SK-N-SH treated with all-trans-retinoic acid at 6 μM for 48 hours (cell line): Measurements from ENCODE around the gene KLHDC4.

Experiments used
- ARNTL ChIP-seq: fragments of 450-650 bp; formaldehyde crosslinking; IDR thresholded peaks from 2 replicates; pipeline ENCODE4 v1.5.0; 2020; ENCODE audit warnings: low read depth, mild to moderate bottlenecking, moderate library complexity, borderline replicate concordance
- CREB5 ChIP-seq: fragments of 250-450 bp; sonication (Bioruptor Pico); IDR thresholded peaks from 2 replicates; pipeline ENCODE4 v1.5.1; 2020; ENCODE audit warnings: low read depth, mild to moderate bottlenecking, moderate library complexity
- CSDC2 ChIP-seq: fragments of 250-450 bp; sonication (Bioruptor Pico); IDR thresholded peaks from 2 replicates; pipeline ENCODE4 v1.5.0; 2020; ENCODE audit warnings: mild to moderate bottlenecking, moderate library complexity
- ISL1 ChIP-seq: fragments of 250-450 bp; sonication (Bioruptor Pico); IDR thresholded peaks from 2 replicates; pipeline ENCODE4 v2.1.2; 2022; ENCODE audit warnings: mild to moderate bottlenecking, moderate library complexity
- OSR1 ChIP-seq: fragments of 250-450 bp; sonication (Bioruptor Pico); IDR thresholded peaks from 2 replicates; pipeline ENCODE4 v1.8.0; 2022; ENCODE audit warnings: moderate library complexity, mild to moderate bottlenecking, inconsistent platforms
- PATZ1 ChIP-seq: fragments of 250-450 bp; sonication (Bioruptor Pico); IDR thresholded peaks from 2 replicates; pipeline ENCODE4 v1.8.0; 2020; ENCODE audit warnings: mild to moderate bottlenecking, moderate library complexity, borderline replicate concordance
- POU6F1 ChIP-seq: fragments of 250-450 bp; sonication (Bioruptor Pico); IDR thresholded peaks from 2 replicates; pipeline ENCODE4 v1.8.0; 2021; ENCODE audit warnings: low read depth, mild to moderate bottlenecking, moderate library complexity, borderline replicate concordance
- PPARA ChIP-seq: fragments of 250-450 bp; sonication (Bioruptor Pico); IDR thresholded peaks from 2 replicates; pipeline ENCODE4 v1.5.0; 2020; ENCODE audit warnings: mild to moderate bottlenecking, borderline replicate concordance
- SNAI2 ChIP-seq: fragments of 250-450 bp; sonication (Bioruptor Pico); IDR thresholded peaks from 2 replicates; pipeline ENCODE4 v1.5.0; 2020; ENCODE audit warnings: mild to moderate bottlenecking, moderate library complexity
- TCF4 ChIP-seq: fragments of 250-450 bp; sonication (Bioruptor Pico); IDR thresholded peaks from 2 replicates; pipeline ENCODE4 v1.8.0; 2021; ENCODE audit warnings: mild to moderate bottlenecking, moderate library complexity, borderline replicate concordance
- ZNF70 ChIP-seq: fragments of 450-650 bp; formaldehyde crosslinking; IDR thresholded peaks from 2 replicates; pipeline ENCODE4 v1.5.0; 2020; ENCODE audit warnings: mild to moderate bottlenecking, moderate library complexity
- ZNF8 ChIP-seq: fragments of 450-650 bp; formaldehyde crosslinking; IDR thresholded peaks from 2 replicates; pipeline ENCODE4 v1.5.0; 2020; ENCODE audit warnings: mild to moderate bottlenecking, moderate library complexity

GRCh38 chr16:87667946-87668345, 97.8 kb downstream of the KLHDC4 start:
- TF ChIP-seq PATZ1 (CRISPR knock-in tag) (no peak), ARNTL (CRISPR knock-in tag) (no peak), POU6F1 (no peak), CREB5 (CRISPR knock-in tag) (no peak), CSDC2 (CRISPR knock-in tag) (no peak), TCF4 (no peak), OSR1 (CRISPR knock-in tag) (no peak), ISL1 (CRISPR knock-in tag) (no peak), SNAI2 (no peak), ZNF70 (CRISPR knock-in tag) (no peak), ZNF8 (CRISPR knock-in tag) (no peak), PPARA (CRISPR knock-in tag) (no peak)
